22Rv1 (cell line): ENCODE data around the gene HIC1.

Experiments
- CTCF ChIP-seq: fragments of 450-650 bp; IDR thresholded peaks from 2 replicates; pipeline ENCODE4 v1.5.1; 2017; ENCODE audit warnings: mild to moderate bottlenecking
- ZFX ChIP-seq: fragments of 450-650 bp; IDR thresholded peaks from 2 replicates; pipeline ENCODE4 v1.6.1; 2017; ENCODE audit warnings: antibody characterized with exemption, borderline replicate concordance

- no peak for TF ChIP-seq CTCF
- TF ChIP-seq ZFX = no peak
Observed at GRCh38 chr17:2049333-2050299, 5.3 kb upstream of the HIC1 start.
